Common myeloid progenitor, CD34-positive (primary cell): ENCODE measurements around the gene SORCS1.

Experiments
- CTCF ChIA-PET: fragments of 350-600 bp; sonication (Branson Sonifier 250); formaldehyde crosslinking; loops from one replicate; lab custom pipeline; 2021; ENCODE audit warnings: antibody characterized with exemption; lab: Charles Lee
- POLR2A ChIA-PET: fragments of 350-600 bp; sonication (Branson Sonifier 250); formaldehyde crosslinking; loops from one replicate; lab custom pipeline; 2021; ENCODE audit warnings: antibody characterized with exemption; lab: Charles Lee
- DNase-seq, 3 donors: peaks; one replicate each; pipeline versions ENCODE4 v3.0.0 to v3.0.0-alpha.2; 2013
- H3K27ac ChIP-seq, 2 experiments: 1 replicate in 1 of 2; 2 replicates in 1 of 2; pipeline ENCODE4 v1.7.0; 2013; ENCODE audit warnings: inconsistent platforms in 2 of 2, low read length in 2 of 2, mild to moderate bottlenecking in 2 of 2, low read depth in 1 of 2, moderate library complexity in 1 of 2; ENCODE audit not compliant: severe bottlenecking in 2 of 2, insufficient read depth in 1 of 2, poor library complexity in 1 of 2
- H3K27me3 ChIP-seq, 5 experiments: replicated peaks in 2 of 5; 1 replicate in 3 of 5; 2 replicates in 2 of 5; pipeline versions ENCODE4 v1.6.1 to v1.7.0; 2013; ENCODE audit warnings: low read length in 4 of 5, mild to moderate bottlenecking in 2 of 5, moderate library complexity in 2 of 5, inconsistent platforms in 1 of 5; ENCODE audit not compliant: insufficient read depth in 5 of 5, control insufficient read depth in 4 of 5
- H3K36me3 ChIP-seq, 4 experiments: 1 replicate in 2 of 4; 2 replicates in 2 of 4; pipeline versions ENCODE4 v1.6.1 to v1.7.0; 2013; ENCODE audit warnings: low read length in 3 of 4, control low read depth in 1 of 4, mild to moderate bottlenecking in 1 of 4; ENCODE audit not compliant: control insufficient read depth in 4 of 4, insufficient read depth in 4 of 4
- H3K4me1 ChIP-seq, 4 experiments: 1 replicate in 3 of 4; 2 replicates in 1 of 4; pipeline versions ENCODE4 v1.6.1 to v1.7.1; 2013; ENCODE audit warnings: low read length in 3 of 4, mild to moderate bottlenecking in 3 of 4, control low read depth in 1 of 4, inconsistent platforms in 1 of 4, moderate library complexity in 1 of 4; ENCODE audit not compliant: control insufficient read depth in 4 of 4, insufficient read depth in 4 of 4; ENCODE audit errors: control extremely low read depth in 1 of 4
- H3K4me3 ChIP-seq, 7 experiments: 1 replicate in 4 of 7; 2 replicates in 3 of 7; pipeline versions ENCODE4 v1.5.1 to v1.7.0; 2013; ENCODE audit warnings: mild to moderate bottlenecking in 7 of 7, low read length in 6 of 7, moderate library complexity in 6 of 7, inconsistent platforms in 2 of 7, low read depth in 2 of 7, control low read depth in 1 of 7; ENCODE audit not compliant: insufficient read depth in 4 of 7, control insufficient read depth in 1 of 7; ENCODE audit errors: extremely low read depth in 1 of 7
- H3K9me3 ChIP-seq, 5 experiments: 1 replicate in 4 of 5; 2 replicates in 1 of 5; pipeline versions ENCODE4 v1.6.1 to v1.7.1; 2013; ENCODE audit warnings: low read length in 4 of 5, mild to moderate bottlenecking in 2 of 5, inconsistent platforms in 1 of 5, low read depth in 1 of 5, moderate library complexity in 1 of 5; ENCODE audit not compliant: control insufficient read depth in 4 of 5, insufficient read depth in 2 of 5; ENCODE audit errors: control extremely low read depth in 1 of 5
- WGBS: methylation state at CpG from one replicate; pipeline ENCODE4 v1.1.5; 2013; ENCODE audit not compliant: insufficient coverage; 5-methylcytosine and 5-hydroxymethylcytosine counted together

SORCS1 gene

GRCh38 chr10:107013258-107014006 lies 151.1 kb downstream of the SORCS1 start:
- Histone ChIP-seq H3K36me3 (no peaks in the 10 kb centered on the region), H3K27ac (no peak overlapping the region), H3K9me3 (peaks cover 0 to 7% (median 0%) of the 10 kb centered on the region in 5 experiments), H3K27me3 (no peaks in the 10 kb centered on the region), H3K4me3 (no peak overlapping the region), H3K4me1 (no peaks in the 10 kb centered on the region)
- ChIA-PET POLR2A (no interaction called here), CTCF (interaction anchor here (0.9 to 1.2 kb wide), 4 partner anchors 8 to 301 kb away, joined by 3 to 4 read pairs (median 3); no protein-coding TSS in a partner anchor)
- DNase-seq, result no peak
- WGBS, result 90% methylated on average over 2 of the region's 4 CpGs

DNA sequence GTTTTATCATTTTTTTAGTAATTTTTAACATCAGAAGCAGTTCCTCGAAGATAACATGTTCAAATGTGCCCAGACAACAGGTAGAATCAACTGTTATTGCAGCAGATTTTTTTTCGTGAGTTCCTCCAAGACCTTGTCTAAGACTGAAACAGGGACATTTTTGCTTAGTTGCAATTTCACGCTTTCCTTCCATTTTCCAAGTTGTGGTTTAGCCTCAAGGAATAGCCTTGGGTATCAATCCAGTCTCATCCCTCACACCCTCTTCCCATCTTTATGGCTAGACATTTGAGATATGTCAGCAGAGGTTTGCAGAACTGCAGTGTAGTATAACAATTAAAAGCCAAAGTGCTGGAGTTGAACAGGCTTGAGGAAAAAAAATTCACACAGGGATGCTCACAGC lies 152.5 kb downstream of the SORCS1 start:
- no peak for DNase-seq
- Histone ChIP-seq H3K36me3 (no peaks in the 10 kb centered on the region), H3K27ac (no peak overlapping the region), H3K27me3 (no peaks in the 10 kb centered on the region), H3K4me1 (no peaks in the 10 kb centered on the region), H3K9me3 (peaks cover 0 to 8% (median 0%) of the 10 kb centered on the region in 5 experiments), H3K4me3 (no peak overlapping the region)
- ChIA-PET CTCF (interaction anchor here (1.1 to 1.6 kb wide), 2 partner anchors 199 to 217 kb away, joined by 4 read pairs; no protein-coding TSS in a partner anchor), POLR2A (no interaction called here)
- WGBS, result 100% methylated on average over 1 of the region's 3 CpGs

DNA sequence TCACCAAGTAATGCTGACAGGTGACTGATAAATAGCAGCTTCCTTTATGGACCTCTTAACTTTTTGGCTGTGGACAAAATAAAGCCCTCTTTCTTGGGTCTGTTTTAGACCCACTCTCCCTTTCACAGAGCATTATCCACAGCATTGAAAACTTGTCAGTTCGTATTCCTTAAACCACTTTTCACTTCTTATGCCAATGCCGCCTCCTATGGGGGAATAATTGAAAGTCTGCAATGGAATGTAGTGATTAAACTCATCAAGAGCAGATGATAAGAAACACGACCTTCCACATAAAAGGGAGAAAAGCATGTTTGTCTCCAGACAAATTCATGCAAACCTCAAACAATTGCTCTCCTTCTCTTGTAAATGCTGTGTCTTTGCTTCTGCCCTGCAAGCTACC lies 153.4 kb downstream of the SORCS1 start:
- DNase-seq, result peak in 1 of 3 donors; percentile 20
- Histone ChIP-seq H3K27me3 (no peaks in the 10 kb centered on the region), H3K9me3 (peaks cover 0 to 4% (median 0%) of the 10 kb centered on the region in 5 experiments), H3K4me3 (no peak overlapping the region), H3K36me3 (no peaks in the 10 kb centered on the region), H3K4me1 (no peaks in the 10 kb centered on the region), H3K27ac (no peak overlapping the region)
- 43% methylated on average over 1 of the region's 3 CpGs for whole genome bisulfite sequencing
- ChIA-PET POLR2A (no interaction called here), CTCF (interaction anchor here (0.7 to 1.6 kb wide), 4 partner anchors 11 to 216 kb away, joined by 3 to 4 read pairs (median 4); no protein-coding TSS in a partner anchor)

DNA sequence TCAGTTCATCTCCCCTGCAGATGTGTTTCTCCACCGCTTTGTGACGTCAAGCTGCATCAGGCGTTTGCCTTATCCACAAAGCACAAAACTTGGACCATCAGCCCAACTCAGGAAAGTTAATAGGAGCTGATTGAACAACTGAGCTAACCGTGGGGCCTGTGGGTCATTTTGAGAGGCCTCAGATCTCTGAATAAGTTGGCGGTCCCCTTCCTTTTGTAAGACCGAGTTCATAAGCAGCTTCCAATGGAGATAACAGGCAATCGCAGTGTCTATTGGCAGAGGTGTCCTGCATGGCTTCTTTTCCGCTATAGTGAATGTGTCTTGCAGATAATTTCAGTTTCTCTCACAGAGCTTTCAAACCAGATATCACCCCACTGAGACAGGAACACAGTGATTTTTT lies 154.0 kb downstream of the SORCS1 start:
- H3K4me1 ChIP-seq, result no peaks in the 10 kb centered on the region
- DNase-seq, result no peak
- ChIA-PET CTCF (interaction anchor here (0.7 to 1.6 kb wide), 3 partner anchors 12 to 216 kb away, joined by 3 to 4 read pairs (median 4); no protein-coding TSS in a partner anchor), POLR2A (no interaction called here)
- H3K27ac ChIP-seq, result no peak overlapping the region
- H3K36me3 ChIP-seq, result no peaks in the 10 kb centered on the region
- peaks cover 0 to 4% (median 0%) of the 10 kb centered on the region in 5 experiments for H3K9me3 ChIP-seq
- H3K27me3 ChIP-seq, result no peaks in the 10 kb centered on the region
- H3K4me3 ChIP-seq, result no peak overlapping the region
- WGBS, result 94% methylated on average over 4 of the region's 8 CpGs

- Histone ChIP-seq H3K27me3 (peaks cover 0 to 3% (median 0%) of the 10 kb centered on the region in 5 experiments), H3K4me3 (no peak overlapping the region), H3K36me3 (no peaks in the 10 kb centered on the region), H3K27ac (no peak overlapping the region), H3K9me3 (peaks cover 0 to 4% (median 0%) of the 10 kb centered on the region in 5 experiments), H3K4me1 (no peaks in the 10 kb centered on the region)
- CTCF ChIA-PET, result no interaction called here
- POLR2A ChIA-PET, result no interaction called here
- no CpG with 5 or more reads among the region's 2 CpGs for WGBS
- no peak for DNase-seq
Observed at GRCh38 chr10:107004362-107004761, 160.1 kb downstream of the SORCS1 start.

- Histone ChIP-seq H3K36me3 (no peaks in the 10 kb centered on the region), H3K27me3 (peaks cover 0 to 5% (median 2%) of the 10 kb centered on the region in 5 experiments), H3K9me3 (peaks cover 0 to 2% (median 0%) of the 10 kb centered on the region in 5 experiments), H3K27ac (no peak overlapping the region), H3K4me3 (no peak overlapping the region), H3K4me1 (peaks cover 0 to 12% (median 0%) of the 10 kb centered on the region in 4 experiments)
- ChIA-PET CTCF (no interaction called here), POLR2A (no interaction called here)
- no CpG with 5 or more reads among the region's 3 CpGs for WGBS
- DNase-seq, result no peak
Observed at GRCh38 chr10:107002068-107002467, 162.4 kb downstream of the SORCS1 start.

DNA sequence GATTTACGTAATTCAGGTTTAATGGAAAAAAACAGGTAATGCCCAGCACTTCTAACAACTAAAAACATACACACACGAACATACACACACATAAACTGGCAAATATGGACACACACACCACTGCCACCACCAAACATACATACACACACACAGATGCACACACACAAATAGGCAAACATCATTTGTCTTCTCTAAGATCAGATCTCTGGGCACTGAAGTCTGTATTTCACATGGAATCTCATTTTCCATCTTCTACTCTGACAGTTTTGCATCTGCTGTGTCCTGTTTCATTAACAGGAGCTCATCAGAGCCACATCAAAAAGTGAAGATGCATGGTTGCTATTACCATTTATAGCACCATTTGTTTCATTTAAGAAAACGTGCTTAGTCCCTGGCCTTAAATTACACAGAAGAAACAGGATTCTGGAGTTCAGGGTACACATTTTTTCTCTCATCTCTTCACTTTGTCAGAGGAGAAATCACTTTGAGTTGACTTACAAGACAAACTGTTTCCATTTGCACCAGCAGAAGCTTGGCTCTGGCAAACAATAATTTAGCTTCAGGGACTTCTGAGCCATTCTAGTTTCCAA lies 165.3 kb downstream of the SORCS1 start:
- H3K4me1 ChIP-seq, result peaks cover 0 to 12% (median 0%) of the 10 kb centered on the region in 4 experiments
- WGBS, result 89% methylated on average over 1 of the region's 3 CpGs
- no peak overlapping the region for H3K4me3 ChIP-seq
- ChIA-PET CTCF (no interaction called here), POLR2A (no interaction called here)
- H3K27me3 ChIP-seq, result peaks cover 0 to 5% (median 2%) of the 10 kb centered on the region in 5 experiments
- no peaks in the 10 kb centered on the region for H3K9me3 ChIP-seq
- H3K36me3 ChIP-seq, result no peaks in the 10 kb centered on the region
- no peak overlapping the region for H3K27ac ChIP-seq
- DNase-seq, result no peak
